SK-N-SH (cell line): ENCODE measurements around the gene IFNAR1. TPM values are rescaled to one million over a fixed set of nuclear protein-coding genes. Genes with fewer than 3 reads are reported as not detected.
A peak's percentile ranks its signal among the peaks of the same experiment; 100 is the strongest.

Experiments used
- CTCF ChIA-PET: fragments of 300-600, 350-600 bp; formaldehyde crosslinking; extraction: SDS; loops from one replicate; lab custom pipeline; 2021; lab: Yijun Ruan, JAX
- POLR2A ChIA-PET: fragments of 350-600 bp; sonication (Branson Sonifier 250); formaldehyde crosslinking; extraction: SDS; loops from one replicate; lab custom pipeline; 2020; ENCODE audit warnings: antibody characterized with exemption, inconsistent platforms; lab: Yijun Ruan, JAX
- DNase-seq: peaks from one replicate; pipeline ENCODE4 v3.0.0; 2012
- H2AFZ ChIP-seq: fragments of 200-600 bp; sonication (generic); 2 replicates; pipeline ENCODE4 v1.8.1; 2016; ENCODE audit warnings: antibody characterized with exemption, mild to moderate bottlenecking, low read depth
- H3F3A ChIP-seq: fragments of 200-600 bp; sonication (generic); replicated peaks from 2 replicates; pipeline ENCODE3; 2016; ENCODE audit warnings: antibody characterized with exemption, mild to moderate bottlenecking; ENCODE audit not compliant: insufficient read depth
- H3K27ac ChIP-seq, 2 experiments: fragments of 200-500 bp in 1 of 2; fragments of 200-600 bp in 1 of 2; sonication (Bioruptor generic) in 1 of 2; sonication (generic), shearing (Covaris generic) in 1 of 2; 2 replicates each; pipeline versions ENCODE4 v1.5.1 to v1.6.1; 2014 to 2016; ENCODE audit warnings: low read depth in 2 of 2, inconsistent platforms in 1 of 2, low read length in 1 of 2, mild to moderate bottlenecking in 1 of 2, mixed read lengths in 1 of 2
- H3K27me3 ChIP-seq: fragments of 200-600 bp; sonication (generic), shearing (Covaris generic); 2 replicates; pipeline ENCODE4 v1.6.1; 2016; ENCODE audit warnings: mixed run types; ENCODE audit not compliant: insufficient read depth
- H3K36me3 ChIP-seq, 2 experiments: fragments of 200-500 bp in 1 of 2; fragments of 200-600 bp in 1 of 2; sonication (Bioruptor generic) in 1 of 2; sonication (generic) in 1 of 2; replicated peaks in 1 of 2; 2 replicates each; pipeline versions ENCODE3 to v1.5.1; 2014 to 2016; ENCODE audit warnings: low read length in 1 of 2, mild to moderate bottlenecking in 1 of 2; ENCODE audit not compliant: insufficient read depth in 2 of 2, control insufficient read depth in 1 of 2
- H3K4me1 ChIP-seq, 2 experiments: fragments of 200-500 bp in 1 of 2; fragments of 200-600 bp in 1 of 2; sonication (Bioruptor generic) in 1 of 2; sonication (generic), shearing (Covaris generic) in 1 of 2; 2 replicates each; pipeline versions ENCODE4 v1.5.1 to v1.6.1; 2014 to 2016; ENCODE audit warnings: low read depth in 1 of 2, low read length in 1 of 2, mixed run types in 1 of 2; ENCODE audit not compliant: insufficient read depth in 2 of 2, control insufficient read depth in 1 of 2
- H3K4me2 ChIP-seq: fragments of 200-600 bp; sonication (generic), shearing (Covaris generic); 2 replicates; pipeline ENCODE4 v1.6.1; 2017; ENCODE audit warnings: mixed run types
- H3K4me3 ChIP-seq, 2 experiments: fragments of 200-500 bp in 1 of 2; fragments of 200-600 bp in 1 of 2; sonication (Bioruptor generic) in 1 of 2; sonication (generic), shearing (Covaris generic) in 1 of 2; 2 replicates each; pipeline versions ENCODE4 v1.5.1 to v1.8.1; 2014 to 2016; ENCODE audit warnings: low read depth in 2 of 2, inconsistent platforms in 1 of 2, low read length in 1 of 2, mild to moderate bottlenecking in 1 of 2, mixed read lengths in 1 of 2, moderate library complexity in 1 of 2
- H3K79me2 ChIP-seq: fragments of 200-600 bp; sonication (generic); 2 replicates; pipeline ENCODE4 v1.8.1; 2017; ENCODE audit warnings: mild to moderate bottlenecking; ENCODE audit not compliant: insufficient read depth
- H3K9ac ChIP-seq: fragments of 200-600 bp; sonication (generic); 2 replicates; pipeline ENCODE4 v1.6.1; 2017; ENCODE audit warnings: mixed run types
- H3K9me2 ChIP-seq: fragments of 200-600 bp; sonication (generic); 2 replicates; pipeline ENCODE4 v1.6.1; 2017; ENCODE audit warnings: mixed run types
- H3K9me3 ChIP-seq: fragments of 200-600 bp; sonication (generic); 2 replicates; pipeline ENCODE4 v1.6.1; 2017; ENCODE audit warnings: mixed run types, mild to moderate bottlenecking, moderate library complexity
- H4K20me1 ChIP-seq: fragments of 200-600 bp; sonication (generic); 2 replicates; pipeline ENCODE4 v1.6.1; 2017; ENCODE audit warnings: mild to moderate bottlenecking, mixed run types; ENCODE audit not compliant: insufficient read depth
- GABPA ChIP-seq: IDR thresholded peaks from 2 replicates; pipeline ENCODE4 v1.4.0; 2012; ENCODE audit warnings: low read depth, mild to moderate bottlenecking
- GATA2 ChIP-seq: sonication (generic); formaldehyde crosslinking; IDR thresholded peaks from 2 replicates; pipeline ENCODE4 v1.5.0; 2020; ENCODE audit warnings: mild to moderate bottlenecking, missing genetic modification reagents
- IRF3 ChIP-seq: fragments of 150-350 bp; IDR thresholded peaks from 2 replicates; pipeline ENCODE4 v1.6.1; 2016; ENCODE audit warnings: mild to moderate bottlenecking, low read depth, low read length
- NFIC ChIP-seq: IDR thresholded peaks from 2 replicates; pipeline ENCODE4 v1.4.0; 2012; ENCODE audit warnings: borderline replicate concordance
- TEAD4 ChIP-seq: IDR thresholded peaks from 2 replicates; pipeline ENCODE4 v1.4.0; 2012; ENCODE audit warnings: mild to moderate bottlenecking, borderline replicate concordance; ENCODE audit not compliant: insufficient read depth
- USF1 ChIP-seq: IDR thresholded peaks from 2 replicates; pipeline ENCODE4 v1.4.0; 2012; ENCODE audit warnings: low read depth, borderline replicate concordance
- ZBTB33 ChIP-seq: IDR thresholded peaks from 2 replicates; pipeline ENCODE4 v1.4.0; 2012; ENCODE audit warnings: low read depth, borderline replicate concordance
- WGBS: methylation state at CpG from one replicate; pipeline ENCODE4 v1.1.6; 2017; ENCODE audit warnings: low lambda C conversion rate; 5-methylcytosine and 5-hydroxymethylcytosine counted together
- polyA plus RNA-seq, 3 experiments: library from polyadenylated mRNA; depleted of rRNA; stranded (reverse); fragments of >200 nt; gene quantifications; 2 replicates each; pipeline ENCODE4 v1.2.3, GENCODE V29; 2012

Gene IFNAR1
- polyA plus RNA-seq, 1 of the 3 experiments (the other 2 are of a cell fraction) = 12.2 TPM

- POLR2A ChIA-PET = no interaction called here
- TF ChIP-seq NFIC (peak; percentile 33; the same call in 1 of the 2 replicates), IRF3 (no peak), ZBTB33 (no peak)
- TF ChIP-seq, all 33 proteins: peak for 1
- Histone ChIP-seq H2AFZ (peak overlapping the region; percentile 80), H3K4me3 (no peak overlapping the region; a peak in 1 of 4 replicates), H3K4me2 (peak overlapping the region; percentile 63; the same call in 1 of the 2 replicates), H3K79me2 (no peaks in the 10 kb centered on the region), H3K36me3 (no peaks in the 10 kb centered on the region), H3K9me3 (no peaks in the 10 kb centered on the region), H4K20me1 (no peaks in the 10 kb centered on the region), H3F3A (peaks cover 43% of the 10 kb centered on the region), H3K9me2 (no peaks in the 10 kb centered on the region), H3K27ac (peak overlapping the region in 1 of 2 experiments; percentile 91; a peak in 2 of 4 replicates), H3K9ac (peak overlapping the region; percentile 52; the same call in 1 of the 2 replicates), H3K4me1 (peaks cover 0 to 15% of the 10 kb centered on the region in 2 experiments; a peak in 2 of 4 replicates), H3K27me3 (no peaks in the 10 kb centered on the region)
- WGBS = 44% methylated on average over 6 of the region's 6 CpGs
- no peak for DNase-seq
- CTCF ChIA-PET = interaction anchor here (1.4 to 1.6 kb wide), 3 partner anchors 18 to 199 kb away, joined by 4 to 6 read pairs (median 5); no protein-coding TSS in a partner anchor
Observed at GRCh38 chr21:33396436-33396835, 71.7 kb downstream of the IFNAR1 start.

- Histone ChIP-seq H3F3A (peaks cover 48% of the 10 kb centered on the region), H3K9me3 (no peaks in the 10 kb centered on the region), H3K79me2 (no peaks in the 10 kb centered on the region), H3K27me3 (no peaks in the 10 kb centered on the region), H3K4me3 (no peak overlapping the region), H4K20me1 (no peaks in the 10 kb centered on the region), H3K9ac (peak overlapping the region; percentile 52; the same call in 1 of the 2 replicates), H2AFZ (peak overlapping the region; percentile 80; the same call in 1 of the 2 replicates), H3K27ac (peak overlapping the region in 1 of 2 experiments; percentile 91; a peak in 3 of 4 replicates), H3K4me1 (peaks cover 0 to 15% of the 10 kb centered on the region in 2 experiments; a peak in 2 of 4 replicates), H3K36me3 (no peaks in the 10 kb centered on the region), H3K4me2 (peak overlapping the region; percentile 41; the same call in 1 of the 2 replicates), H3K9me2 (no peaks in the 10 kb centered on the region)
- no peak for DNase-seq
- TF ChIP-seq GABPA = no peak
- TF ChIP-seq TEAD4 = no peak
- TF ChIP-seq GATA2 (CRISPR knock-in tag) = no peak
- TF ChIP-seq USF1 = no peak
- ChIA-PET CTCF (interaction anchor here (1.4 to 1.6 kb wide), 3 partner anchors 18 to 200 kb away, joined by 4 to 6 read pairs (median 5); no protein-coding TSS in a partner anchor), POLR2A (no interaction called here)
- 64% methylated on average over 5 of the region's 5 CpGs for WGBS
Observed at GRCh38 chr21:33396951-33397350, 72.2 kb downstream of the IFNAR1 start.
